NT2/D1 (cell line): ENCODE data around the gene PDCD2L.
"Not testable (repeated sequence)": the region's sequence is repeated elsewhere in the genome, so short reads cannot be mapped to it uniquely, and the experiment has no call there.

ENCODE experiments used
- SUZ12 ChIP-seq: IDR thresholded peaks from 2 replicates; pipeline ENCODE4 v1.6.1; 2011; ENCODE audit not compliant: insufficient read length, insufficient read depth; ENCODE audit errors: extremely low read depth
- YY1 ChIP-seq: IDR thresholded peaks from 2 replicates; pipeline ENCODE4 v1.6.1; 2011; ENCODE audit not compliant: insufficient read length, insufficient read depth
- ZNF274 ChIP-seq: IDR thresholded peaks from 2 replicates; pipeline ENCODE4 v1.6.1; 2011; ENCODE audit warnings: mild to moderate bottlenecking, low read depth, low read length

DNA sequence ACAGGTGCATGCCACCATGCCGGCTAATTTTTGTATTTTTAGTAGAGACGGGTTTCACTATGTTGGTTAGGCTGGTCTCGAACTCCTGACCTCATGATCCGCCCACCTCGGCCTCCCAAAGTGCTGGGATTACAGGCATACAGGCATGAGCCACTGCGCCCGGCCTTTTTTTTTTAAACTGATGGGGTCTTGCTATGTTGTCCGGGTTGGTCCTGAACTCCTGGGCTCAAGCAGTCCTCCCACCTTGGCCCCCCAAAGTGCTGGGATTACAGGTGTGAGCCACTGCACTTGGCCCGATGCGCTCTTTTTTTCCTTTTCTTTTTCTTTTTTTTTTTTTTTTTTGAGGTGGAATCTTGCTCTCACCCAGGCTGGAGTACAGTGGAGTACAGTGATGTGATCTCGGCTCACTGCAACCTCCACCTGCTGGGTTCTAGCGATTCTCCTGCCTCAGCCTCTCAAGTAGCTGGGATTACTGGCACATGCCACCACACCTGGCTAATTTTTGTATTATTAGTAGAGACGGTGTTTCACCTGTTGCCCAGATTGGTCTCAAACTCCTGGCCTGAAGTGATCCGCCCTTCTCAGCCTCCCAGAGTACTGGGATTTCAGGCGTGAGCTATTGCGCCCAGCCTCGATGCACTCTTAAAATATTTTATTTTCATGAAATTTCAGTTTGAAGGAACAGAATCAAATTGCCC lies 51.7 kb downstream of the PDCD2L start:
- not testable (repeated sequence) for TF ChIP-seq YY1, ZNF274, SUZ12
